ENCODE results near the gene NPAS3.

The NPAS3 gene

GRCh38 chr14:33412450-33412849 lies 473.8 kb downstream of the NPAS3 start:
- DNase-seq (ENCODE audit: low read depth), result no peak
- no peak overlapping the region for H3K4me3 ChIP-seq (ENCODE audit: control insufficient read depth, low read depth, low read length)
- TF ChIP-seq, protein P1, sequence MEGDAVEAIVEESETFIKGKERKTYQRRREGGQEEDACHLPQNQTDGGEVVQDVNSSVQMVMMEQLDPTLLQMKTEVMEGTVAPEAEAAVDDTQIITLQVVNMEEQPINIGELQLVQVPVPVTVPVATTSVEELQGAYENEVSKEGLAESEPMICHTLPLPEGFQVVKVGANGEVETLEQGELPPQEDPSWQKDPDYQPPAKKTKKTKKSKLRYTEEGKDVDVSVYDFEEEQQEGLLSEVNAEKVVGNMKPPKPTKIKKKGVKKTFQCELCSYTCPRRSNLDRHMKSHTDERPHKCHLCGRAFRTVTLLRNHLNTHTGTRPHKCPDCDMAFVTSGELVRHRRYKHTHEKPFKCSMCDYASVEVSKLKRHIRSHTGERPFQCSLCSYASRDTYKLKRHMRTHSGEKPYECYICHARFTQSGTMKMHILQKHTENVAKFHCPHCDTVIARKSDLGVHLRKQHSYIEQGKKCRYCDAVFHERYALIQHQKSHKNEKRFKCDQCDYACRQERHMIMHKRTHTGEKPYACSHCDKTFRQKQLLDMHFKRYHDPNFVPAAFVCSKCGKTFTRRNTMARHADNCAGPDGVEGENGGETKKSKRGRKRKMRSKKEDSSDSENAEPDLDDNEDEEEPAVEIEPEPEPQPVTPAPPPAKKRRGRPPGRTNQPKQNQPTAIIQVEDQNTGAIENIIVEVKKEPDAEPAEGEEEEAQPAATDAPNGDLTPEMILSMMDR (conservative IDR thresholded peaks at IDR 0.05; ENCODE audit: control insufficient read depth, insufficient read depth, low read depth, low read length), result no peak

DNA sequence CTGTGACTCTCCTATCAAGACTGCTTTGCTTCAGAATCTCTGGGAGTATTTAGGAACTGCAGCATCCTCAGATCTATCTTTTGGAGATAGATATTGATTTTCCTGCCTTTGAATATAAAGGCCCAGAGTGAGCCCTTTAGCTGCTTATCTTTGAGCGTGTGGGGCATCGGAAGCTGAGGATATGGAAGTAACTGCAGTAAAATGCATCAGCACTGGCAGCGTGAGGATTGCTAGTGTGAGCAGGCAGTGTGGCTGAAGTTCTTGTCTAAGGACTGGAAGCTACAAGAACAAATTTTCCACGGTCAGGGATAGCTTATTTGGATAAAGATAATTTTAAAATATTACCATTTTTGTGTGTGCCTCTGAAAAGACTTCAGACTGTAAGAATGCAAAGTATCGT lies 474.7 kb downstream of the NPAS3 start:
- no peak for DNase-seq (ENCODE audit: low read depth)
- no peak overlapping the region for H3K4me3 ChIP-seq (ENCODE audit: control insufficient read depth, low read depth, low read length)
- TF ChIP-seq, protein P1 (conservative IDR thresholded peaks at IDR 0.05; ENCODE audit: control insufficient read depth, insufficient read depth, low read depth, low read length), result no peak

GRCh38 chr14:33414041-33414440 lies 475.4 kb downstream of the NPAS3 start:
- H3K4me3 ChIP-seq (ENCODE audit: control insufficient read depth, low read depth, low read length), result no peak overlapping the region
- TF ChIP-seq, protein P1 (conservative IDR thresholded peaks at IDR 0.05; ENCODE audit: control insufficient read depth, insufficient read depth, low read depth, low read length), result no peak
- DNase-seq (ENCODE audit: low read depth), result no peak

GRCh38 chr14:33420051-33420627 lies 481.5 kb downstream of the NPAS3 start:
- no peak for DNase-seq (ENCODE audit: low read depth)

GRCh38 chr14:33430414-33431035 lies 491.8 kb downstream of the NPAS3 start:
- TF ChIP-seq, protein P1 (conservative IDR thresholded peaks at IDR 0.05; ENCODE audit: control insufficient read depth, insufficient read depth, low read depth, low read length), result no peak
- DNase-seq (ENCODE audit: low read depth), result no peak

More at GRCh38 chr14:33420051-33420627, 481.5 kb downstream of the NPAS3 start:
- TF ChIP-seq, protein P1 (conservative IDR thresholded peaks at IDR 0.05; ENCODE audit: control insufficient read depth, insufficient read depth, low read depth, low read length), result no peak
- no peak overlapping the region for H3K4me3 ChIP-seq (ENCODE audit: control insufficient read depth, low read depth, low read length)

GRCh38 chr14:33432407-33433023 lies 493.8 kb downstream of the NPAS3 start:
- peak; percentile 54 for DNase-seq (ENCODE audit: low read depth)

More at GRCh38 chr14:33430414-33431035, 491.8 kb downstream of the NPAS3 start:
- no peak overlapping the region for H3K4me3 ChIP-seq (ENCODE audit: control insufficient read depth, low read depth, low read length)

More at GRCh38 chr14:33432407-33433023, 493.8 kb downstream of the NPAS3 start:
- H3K4me3 ChIP-seq (ENCODE audit: control insufficient read depth, low read depth, low read length), result no peak overlapping the region
- TF ChIP-seq, protein P1 (conservative IDR thresholded peaks at IDR 0.05; ENCODE audit: control insufficient read depth, insufficient read depth, low read depth, low read length), result peak; percentile 60

Measured in fibroblast of mammary gland (primary cell).